Gastroesophageal sphincter (tissue), 3 donors: ENCODE measurements around the gene BNIP5.

Experiments
- POLR2A ChIP-seq, 2 donors: fragments of 450-650 bp; IDR thresholded peaks; one replicate each; pipeline ENCODE4 v1.6.1; 2017; ENCODE audit warnings: antibody characterized with exemption in 2 of 2, mild to moderate bottlenecking in 2 of 2, moderate library complexity in 1 of 2
- POLR2AphosphoS5 ChIP-seq: sonication (generic); formaldehyde crosslinking; IDR thresholded peaks from one replicate; pipeline ENCODE4 v1.6.1; 2017; ENCODE audit warnings: antibody characterized with exemption
- TF ChIP-seq, protein P1 (sequence below), 4 experiments: fragments of 200-600 bp in 2 of 4; fragments of 450-650 bp in 2 of 4; sonication (generic) in 1 of 4; IDR thresholded peaks; one replicate each; pipeline ENCODE4 v1.5.1; 2017 to 2019; ENCODE audit warnings: antibody characterized with exemption in 4 of 4, mild to moderate bottlenecking in 2 of 4, moderate library complexity in 2 of 4

- TF ChIP-seq, protein P1, sequence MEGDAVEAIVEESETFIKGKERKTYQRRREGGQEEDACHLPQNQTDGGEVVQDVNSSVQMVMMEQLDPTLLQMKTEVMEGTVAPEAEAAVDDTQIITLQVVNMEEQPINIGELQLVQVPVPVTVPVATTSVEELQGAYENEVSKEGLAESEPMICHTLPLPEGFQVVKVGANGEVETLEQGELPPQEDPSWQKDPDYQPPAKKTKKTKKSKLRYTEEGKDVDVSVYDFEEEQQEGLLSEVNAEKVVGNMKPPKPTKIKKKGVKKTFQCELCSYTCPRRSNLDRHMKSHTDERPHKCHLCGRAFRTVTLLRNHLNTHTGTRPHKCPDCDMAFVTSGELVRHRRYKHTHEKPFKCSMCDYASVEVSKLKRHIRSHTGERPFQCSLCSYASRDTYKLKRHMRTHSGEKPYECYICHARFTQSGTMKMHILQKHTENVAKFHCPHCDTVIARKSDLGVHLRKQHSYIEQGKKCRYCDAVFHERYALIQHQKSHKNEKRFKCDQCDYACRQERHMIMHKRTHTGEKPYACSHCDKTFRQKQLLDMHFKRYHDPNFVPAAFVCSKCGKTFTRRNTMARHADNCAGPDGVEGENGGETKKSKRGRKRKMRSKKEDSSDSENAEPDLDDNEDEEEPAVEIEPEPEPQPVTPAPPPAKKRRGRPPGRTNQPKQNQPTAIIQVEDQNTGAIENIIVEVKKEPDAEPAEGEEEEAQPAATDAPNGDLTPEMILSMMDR (IDR thresholded peaks at IDR 0.05) = no peak
- TF ChIP-seq POLR2A (IDR thresholded peaks at IDR 0.05) (no peak), POLR2AphosphoS5 (no peak)
Measured at GRCh38 chr6:36382976-36383375, 46.3 kb upstream of the BNIP5 start.
